HG02763 (cell line): ENCODE measurements around the gene SEMA5A.

Experiments
- ATAC-seq: cut with Tn5 transposase; IDR thresholded peaks from one replicate; pipeline ENCODE4 v1.9.1; 2021; ENCODE audit warnings: mild to moderate bottlenecking, moderate library complexity; ENCODE audit not compliant: unreplicated experiment

The SEMA5A gene

GRCh38 chr5:9040475-9040874 is 505.4 kb downstream of the SEMA5A start:
- no peak for ATAC-seq

- no peak for ATAC-seq
Measured at GRCh38 chr5:9037048-9037447, 508.8 kb downstream of the SEMA5A start.

GRCh38 chr5:9035346-9035745 is 510.5 kb downstream of the SEMA5A start:
- no peak for ATAC-seq

- no peak for ATAC-seq
Measured at GRCh38 chr5:9034649-9035048, 511.2 kb downstream of the SEMA5A start.

- no peak for ATAC-seq
Measured at GRCh38 chr5:9033524-9033923, 512.4 kb downstream of the SEMA5A start.

GRCh38 chr5:9025942-9026341 is 519.9 kb downstream of the SEMA5A start:
- ATAC-seq: no peak

- ATAC-seq: no peak
Measured at GRCh38 chr5:9020996-9021395, 524.9 kb downstream of the SEMA5A start.

GRCh38 chr5:9015937-9016270 is 530.0 kb downstream of the SEMA5A start:
- no peak for ATAC-seq

GRCh38 chr5:9015260-9015936 is 530.5 kb downstream of the SEMA5A start:
- no peak for ATAC-seq

GRCh38 chr5:9013147-9013546 is 532.7 kb downstream of the SEMA5A start:
- no peak for ATAC-seq

GRCh38 chr5:9009931-9010651 is 535.8 kb downstream of the SEMA5A start:
- no peak for ATAC-seq

- no peak for ATAC-seq
Measured at GRCh38 chr5:8997542-8998070, 548.3 kb downstream of the SEMA5A start.

GRCh38 chr5:8993031-8993430 is 552.8 kb downstream of the SEMA5A start:
- no peak for ATAC-seq
